ENCODE measurements around the gene DLX5. TPM values are rescaled to one million over a fixed set of nuclear protein-coding genes. Genes with fewer than 3 reads are reported as not detected.
A peak's percentile ranks its signal among the peaks of the same experiment; 100 is the strongest.

Gene DLX5
- total and polyA plus RNA-seq, 2 donors (not counting 3 experiments of a cell fraction or from before 2014, with no cell fraction given), result not detected

GRCh38 chr7:96997512-96998032, 27.1 kb downstream of the DLX5 start:
- dilution Hi-C loops (cut with MboI; ENCODE audit: extremely low pct_ligation_motif_present, low sequenced_read_pairs) (no loop called here), intact Hi-C loops (cut with micrococcal nuclease) (no loop called here)
- Histone ChIP-seq H3K9me3 (replicated peaks; ENCODE audit: control insufficient read depth, insufficient read depth, low read length) (no peaks in the 10 kb centered on the region), H3K36me3 (ENCODE audit: control insufficient read depth in 2 of 2, extremely low read depth in 1 of 2, insufficient read depth in 2 of 2, low read length in 2 of 2) (no peaks in the 10 kb centered on the region), H3K9me1 (replicated peaks; ENCODE audit: control insufficient read depth, extremely low read depth, insufficient read depth, low read length) (no peaks in the 10 kb centered on the region), H3K79me2 (ENCODE audit: control insufficient read depth, insufficient read depth, low read length) (no peaks in the 10 kb centered on the region), H3K27me3 (ENCODE audit: control insufficient read depth in 2 of 2, insufficient read depth in 2 of 2, low read length in 2 of 2) (peaks cover 91 to 97% of the 10 kb centered on the region in 2 experiments), H3K9ac (replicated peaks; ENCODE audit: extremely low read depth, insufficient read depth, low read length) (no peak overlapping the region), H4K20me1 (replicated peaks; ENCODE audit: control insufficient read depth, extremely low read depth, insufficient read depth, low read length) (no peaks in the 10 kb centered on the region), H2AFZ (ENCODE audit: low read depth, low read length) (no peak overlapping the region), H3K4me2 (ENCODE audit: insufficient read depth, low read length) (no peak overlapping the region), H3K4me3 (replicated peaks in 1 of 3; ENCODE audit: insufficient read depth in 1 of 3, low read depth in 1 of 3, low read length in 3 of 3) (no peak overlapping the region), H3K27ac (ENCODE audit: insufficient read depth, low read depth, low read length) (no peak overlapping the region), H3K4me1 (ENCODE audit: control insufficient read depth, extremely low read depth, insufficient read depth, low read length) (no peaks in the 10 kb centered on the region)
- TF ChIP-seq EZH2 (IDR thresholded peaks at IDR 0.05; ENCODE audit: borderline replicate concordance, low read depth, low read length, severe bottlenecking) (peak; percentile 69), FOS (IDR thresholded peaks at IDR 0.05; ENCODE audit: borderline replicate concordance, insufficient read depth, low read length) (no peak)
- ChIA-PET CTCF (no interaction called here), POLR2A (no interaction called here)
- FAIRE-seq (no peak), DNase-seq (ENCODE audit: low read depth, low spot score) (no peak)
- BruUV-seq (replicated peaks), result no TSS peak

- Histone ChIP-seq H3K4me3 (replicated peaks in 1 of 3; ENCODE audit: insufficient read depth in 1 of 3, low read depth in 1 of 3, low read length in 3 of 3) (no peak overlapping the region), H3K4me2 (ENCODE audit: insufficient read depth, low read length) (no peak overlapping the region), H3K27ac (ENCODE audit: insufficient read depth, low read depth, low read length) (no peak overlapping the region), H3K9me1 (replicated peaks; ENCODE audit: control insufficient read depth, extremely low read depth, insufficient read depth, low read length) (no peaks in the 10 kb centered on the region), H3K9ac (replicated peaks; ENCODE audit: extremely low read depth, insufficient read depth, low read length) (no peak overlapping the region), H3K27me3 (ENCODE audit: control insufficient read depth in 2 of 2, insufficient read depth in 2 of 2, low read length in 2 of 2) (peaks cover 91 to 97% of the 10 kb centered on the region in 2 experiments), H3K79me2 (ENCODE audit: control insufficient read depth, insufficient read depth, low read length) (no peaks in the 10 kb centered on the region), H2AFZ (ENCODE audit: low read depth, low read length) (no peak overlapping the region), H3K36me3 (ENCODE audit: control insufficient read depth in 2 of 2, extremely low read depth in 1 of 2, insufficient read depth in 2 of 2, low read length in 2 of 2) (no peaks in the 10 kb centered on the region), H4K20me1 (replicated peaks; ENCODE audit: control insufficient read depth, extremely low read depth, insufficient read depth, low read length) (no peaks in the 10 kb centered on the region), H3K9me3 (replicated peaks; ENCODE audit: control insufficient read depth, insufficient read depth, low read length) (no peaks in the 10 kb centered on the region), H3K4me1 (ENCODE audit: control insufficient read depth, extremely low read depth, insufficient read depth, low read length) (no peaks in the 10 kb centered on the region)
- BruUV-seq (replicated peaks), result no TSS peak
- CTCF ChIA-PET, result no interaction called here
- dilution Hi-C loops (cut with MboI; ENCODE audit: extremely low pct_ligation_motif_present, low sequenced_read_pairs), result no loop called here
- FAIRE-seq, result no peak
- no peak for DNase-seq (ENCODE audit: low read depth, low spot score)
- intact Hi-C loops (cut with micrococcal nuclease), result no loop called here
- POLR2A ChIA-PET, result no interaction called here
- TF ChIP-seq GATA2 (IDR thresholded peaks at IDR 0.05; ENCODE audit: insufficient read depth, insufficient read length, low read depth, low read length) (no peak), MYC (IDR thresholded peaks at IDR 0.05; ENCODE audit: low read depth, low read length) (no peak), POLR2AphosphoS5 (IDR thresholded peaks at IDR 0.05; ENCODE audit: insufficient read depth, low read depth, low read length) (no peak), CTCF (IDR thresholded peaks at IDR 0.05; ENCODE audit: extremely low read depth in 1 of 2, insufficient read depth in 1 of 2, low read depth in 1 of 2, low read length in 2 of 2) (no peak), FOS (IDR thresholded peaks at IDR 0.05; ENCODE audit: borderline replicate concordance, insufficient read depth, low read length) (no peak), MAX (IDR thresholded peaks at IDR 0.05; ENCODE audit: insufficient read depth, insufficient read length) (no peak), POLR2A (IDR thresholded peaks at IDR 0.05; ENCODE audit: low read depth, low read length) (no peak), EZH2 (IDR thresholded peaks at IDR 0.05; ENCODE audit: borderline replicate concordance, low read depth, low read length, severe bottlenecking) (no peak), JUN (IDR thresholded peaks at IDR 0.05; ENCODE audit: borderline replicate concordance, insufficient read depth, insufficient read length, low read depth) (no peak)
Observed at GRCh38 chr7:96996958-96997511, 27.6 kb downstream of the DLX5 start.

Data from endothelial cell of umbilical vein (primary cell).